SK-N-SH treated with all-trans-retinoic acid at 6 μM for 48 hours (cell line): ENCODE data around the gene FEN1.

Experiments
- ATAC-seq: fragments of 200-7000 bp; cut with Tn5 transposase; 3 replicates; pipeline ENCODE4 v1.9.1; 2020; ENCODE audit warnings: mild to moderate bottlenecking, moderate library complexity
- ARNTL ChIP-seq: fragments of 450-650 bp; formaldehyde crosslinking; IDR thresholded peaks from 2 replicates; pipeline ENCODE4 v1.5.0; 2020; ENCODE audit warnings: low read depth, mild to moderate bottlenecking, moderate library complexity, borderline replicate concordance
- CSDC2 ChIP-seq: fragments of 250-450 bp; sonication (Bioruptor Pico); IDR thresholded peaks from 2 replicates; pipeline ENCODE4 v1.5.0; 2020; ENCODE audit warnings: mild to moderate bottlenecking, moderate library complexity
- ESRRG ChIP-seq: fragments of 250-450 bp; sonication (Bioruptor Pico); IDR thresholded peaks from 2 replicates; pipeline ENCODE4 v1.6.1; 2021; ENCODE audit warnings: mild to moderate bottlenecking
- GLIS3 ChIP-seq: fragments of 250-450 bp; sonication (Bioruptor Pico); IDR thresholded peaks from 2 replicates; pipeline ENCODE4 v1.5.0; 2020; ENCODE audit warnings: mild to moderate bottlenecking, moderate library complexity
- ISL1 ChIP-seq: fragments of 250-450 bp; sonication (Bioruptor Pico); IDR thresholded peaks from 2 replicates; pipeline ENCODE4 v2.1.2; 2022; ENCODE audit warnings: mild to moderate bottlenecking, moderate library complexity
- OSR1 ChIP-seq: fragments of 250-450 bp; sonication (Bioruptor Pico); IDR thresholded peaks from 2 replicates; pipeline ENCODE4 v1.8.0; 2022; ENCODE audit warnings: moderate library complexity, mild to moderate bottlenecking, inconsistent platforms
- PPARA ChIP-seq: fragments of 250-450 bp; sonication (Bioruptor Pico); IDR thresholded peaks from 2 replicates; pipeline ENCODE4 v1.5.0; 2020; ENCODE audit warnings: mild to moderate bottlenecking, borderline replicate concordance
- SNAI2 ChIP-seq: fragments of 250-450 bp; sonication (Bioruptor Pico); IDR thresholded peaks from 2 replicates; pipeline ENCODE4 v1.5.0; 2020; ENCODE audit warnings: mild to moderate bottlenecking, moderate library complexity
- TCF4 ChIP-seq: fragments of 250-450 bp; sonication (Bioruptor Pico); IDR thresholded peaks from 2 replicates; pipeline ENCODE4 v1.8.0; 2021; ENCODE audit warnings: mild to moderate bottlenecking, moderate library complexity, borderline replicate concordance
- TOX ChIP-seq: fragments of 250-450 bp; sonication (Bioruptor Pico); IDR thresholded peaks from 2 replicates; pipeline ENCODE4 v1.8.0; 2021; ENCODE audit warnings: mild to moderate bottlenecking, moderate library complexity, borderline replicate concordance
- ZFP3 ChIP-seq: fragments of 250-450 bp; sonication (Bioruptor Pico); IDR thresholded peaks from 2 replicates; pipeline ENCODE4 v1.5.0; 2020; ENCODE audit warnings: mild to moderate bottlenecking, moderate library complexity
- ZFP30 ChIP-seq: fragments of 450-650 bp; formaldehyde crosslinking; IDR thresholded peaks from 2 replicates; pipeline ENCODE4 v1.5.0; 2022; ENCODE audit warnings: mild to moderate bottlenecking, moderate library complexity
- ZNF565 ChIP-seq: fragments of 450-650 bp; formaldehyde crosslinking; conservative IDR thresholded peaks from 2 replicates; pipeline ENCODE4 v1.5.0; 2020; ENCODE audit warnings: low read depth, mild to moderate bottlenecking, moderate library complexity
- ZNF70 ChIP-seq: fragments of 450-650 bp; formaldehyde crosslinking; IDR thresholded peaks from 2 replicates; pipeline ENCODE4 v1.5.0; 2020; ENCODE audit warnings: mild to moderate bottlenecking, moderate library complexity
- ZNF8 ChIP-seq: fragments of 450-650 bp; formaldehyde crosslinking; IDR thresholded peaks from 2 replicates; pipeline ENCODE4 v1.5.0; 2020; ENCODE audit warnings: mild to moderate bottlenecking, moderate library complexity
- TF ChIP-seq, protein P1 (sequence below): fragments of 250-450 bp; sonication (Bioruptor Pico); IDR thresholded peaks from 2 replicates; pipeline ENCODE4 v1.8.0; 2020; ENCODE audit warnings: mild to moderate bottlenecking, moderate library complexity, borderline replicate concordance
- TF ChIP-seq, protein P2 (sequence below): fragments of 250-450 bp; sonication (Bioruptor Pico); IDR thresholded peaks from 2 replicates; pipeline ENCODE4 v1.5.1; 2021; ENCODE audit warnings: mild to moderate bottlenecking, moderate library complexity
- TF ChIP-seq, protein P3 (sequence below): fragments of 250-450 bp; sonication (Bioruptor Pico); IDR thresholded peaks from 2 replicates; pipeline ENCODE4 v1.5.1; 2020; ENCODE audit warnings: low read depth, mild to moderate bottlenecking, moderate library complexity
- TF ChIP-seq, protein P4 (sequence below): fragments of 250-450 bp; sonication (Bioruptor Pico); IDR thresholded peaks from 2 replicates; pipeline ENCODE4 v1.8.0; 2021; ENCODE audit warnings: low read depth, mild to moderate bottlenecking, moderate library complexity, borderline replicate concordance

Gene FEN1

DNA sequence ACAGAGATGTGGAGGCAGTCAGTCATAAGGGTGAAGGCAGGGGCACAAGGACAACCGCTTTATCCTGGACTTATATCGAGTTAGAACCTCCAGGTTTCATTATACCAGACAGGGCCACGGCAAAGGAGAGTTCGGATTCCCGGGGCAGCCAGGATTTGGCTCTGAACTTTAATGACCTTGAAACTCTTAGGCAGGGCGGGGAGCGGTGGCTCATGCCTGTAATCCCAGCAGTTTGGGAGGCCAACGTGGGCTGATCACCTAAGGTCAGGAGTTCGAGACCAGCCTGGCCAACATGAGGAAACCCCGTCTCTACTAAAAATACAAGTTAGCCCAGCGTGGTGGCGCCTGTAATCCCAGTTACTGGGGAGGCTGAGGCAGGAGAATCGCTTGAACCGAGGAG lies 41.3 kb upstream of the FEN1 start (continued):
- TF ChIP-seq, protein P1, sequence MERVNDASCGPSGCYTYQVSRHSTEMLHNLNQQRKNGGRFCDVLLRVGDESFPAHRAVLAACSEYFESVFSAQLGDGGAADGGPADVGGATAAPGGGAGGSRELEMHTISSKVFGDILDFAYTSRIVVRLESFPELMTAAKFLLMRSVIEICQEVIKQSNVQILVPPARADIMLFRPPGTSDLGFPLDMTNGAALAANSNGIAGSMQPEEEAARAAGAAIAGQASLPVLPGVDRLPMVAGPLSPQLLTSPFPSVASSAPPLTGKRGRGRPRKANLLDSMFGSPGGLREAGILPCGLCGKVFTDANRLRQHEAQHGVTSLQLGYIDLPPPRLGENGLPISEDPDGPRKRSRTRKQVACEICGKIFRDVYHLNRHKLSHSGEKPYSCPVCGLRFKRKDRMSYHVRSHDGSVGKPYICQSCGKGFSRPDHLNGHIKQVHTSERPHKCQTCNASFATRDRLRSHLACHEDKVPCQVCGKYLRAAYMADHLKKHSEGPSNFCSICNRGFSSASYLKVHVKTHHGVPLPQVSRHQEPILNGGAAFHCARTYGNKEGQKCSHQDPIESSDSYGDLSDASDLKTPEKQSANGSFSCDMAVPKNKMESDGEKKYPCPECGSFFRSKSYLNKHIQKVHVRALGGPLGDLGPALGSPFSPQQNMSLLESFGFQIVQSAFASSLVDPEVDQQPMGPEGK (CRISPR knock-in tag), result no peak
- TF ChIP-seq ISL1 (CRISPR knock-in tag), result no peak
- TF ChIP-seq, protein P2, sequence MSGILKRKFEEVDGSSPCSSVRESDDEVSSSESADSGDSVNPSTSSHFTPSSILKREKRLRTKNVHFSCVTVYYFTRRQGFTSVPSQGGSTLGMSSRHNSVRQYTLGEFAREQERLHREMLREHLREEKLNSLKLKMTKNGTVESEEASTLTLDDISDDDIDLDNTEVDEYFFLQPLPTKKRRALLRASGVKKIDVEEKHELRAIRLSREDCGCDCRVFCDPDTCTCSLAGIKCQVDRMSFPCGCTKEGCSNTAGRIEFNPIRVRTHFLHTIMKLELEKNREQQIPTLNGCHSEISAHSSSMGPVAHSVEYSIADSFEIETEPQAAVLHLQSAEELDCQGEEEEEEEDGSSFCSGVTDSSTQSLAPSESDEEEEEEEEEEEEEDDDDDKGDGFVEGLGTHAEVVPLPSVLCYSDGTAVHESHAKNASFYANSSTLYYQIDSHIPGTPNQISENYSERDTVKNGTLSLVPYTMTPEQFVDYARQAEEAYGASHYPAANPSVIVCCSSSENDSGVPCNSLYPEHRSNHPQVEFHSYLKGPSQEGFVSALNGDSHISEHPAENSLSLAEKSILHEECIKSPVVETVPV, result no peak

DNA sequence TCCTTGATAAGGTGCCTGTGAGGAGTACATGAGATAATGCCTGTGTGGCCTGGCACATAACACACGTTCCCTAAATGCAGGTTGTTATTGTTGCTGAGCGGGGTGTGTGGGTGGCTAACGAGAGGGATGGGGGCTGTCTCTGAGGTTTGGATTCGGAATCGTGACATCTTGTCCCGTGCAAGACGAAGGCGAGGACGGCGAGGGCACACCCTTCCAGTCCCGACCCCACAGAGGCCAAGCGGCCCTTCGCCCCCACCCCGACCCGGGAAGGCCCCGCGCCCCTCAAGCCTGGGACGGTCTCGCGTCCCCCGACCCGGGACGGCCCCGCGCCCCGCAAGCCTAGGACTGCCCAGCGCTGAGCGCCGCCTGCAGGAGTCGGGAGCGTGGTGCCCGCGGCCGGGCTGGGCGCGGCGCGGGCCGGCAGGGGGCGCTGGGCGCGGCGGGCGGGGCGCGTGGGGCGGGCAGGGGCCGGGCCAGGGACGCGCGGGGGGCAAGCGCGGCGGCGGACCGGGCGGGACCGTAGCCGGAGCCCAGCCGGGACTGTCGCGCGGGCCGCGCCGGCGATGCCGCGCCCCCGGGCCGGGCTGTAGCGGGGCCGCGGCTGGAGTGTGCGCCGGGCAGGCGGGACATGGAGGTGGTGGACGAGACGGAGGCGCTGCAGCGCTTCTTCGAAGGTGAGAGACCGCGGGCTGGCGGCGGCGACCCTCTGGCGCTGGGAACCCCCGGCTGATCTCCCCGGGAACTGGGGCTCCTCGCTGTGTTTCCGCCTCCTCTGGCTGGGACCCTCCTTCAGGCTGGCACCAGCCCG lies 40.4 kb upstream of the FEN1 start, which contains the start of gene MYRF:
Gene MYRF, plus strand, starts transcription at position 520 of the 808 bp plus-strand sequence. Its CDS starts 109 bp downstream, at position 629.
- peak; percentile 74 for ATAC-seq
- TF ChIP-seq SNAI2, result no peak
- no peak for TF ChIP-seq ZFP30
- TF ChIP-seq, protein P2, result no peak
- TF ChIP-seq TOX (CRISPR knock-in tag), result no peak
- no peak for TF ChIP-seq TCF4
- TF ChIP-seq ZNF70 (CRISPR knock-in tag), result no peak
- TF ChIP-seq ESRRG (CRISPR knock-in tag), result no peak
- TF ChIP-seq PPARA (CRISPR knock-in tag), result no peak
- TF ChIP-seq GLIS3 (CRISPR knock-in tag), result no peak
- no peak for TF ChIP-seq ZNF565 (CRISPR knock-in tag)
- no peak for TF ChIP-seq ZNF8
- TF ChIP-seq ISL1 (CRISPR knock-in tag), result no peak
- TF ChIP-seq, protein P3, sequence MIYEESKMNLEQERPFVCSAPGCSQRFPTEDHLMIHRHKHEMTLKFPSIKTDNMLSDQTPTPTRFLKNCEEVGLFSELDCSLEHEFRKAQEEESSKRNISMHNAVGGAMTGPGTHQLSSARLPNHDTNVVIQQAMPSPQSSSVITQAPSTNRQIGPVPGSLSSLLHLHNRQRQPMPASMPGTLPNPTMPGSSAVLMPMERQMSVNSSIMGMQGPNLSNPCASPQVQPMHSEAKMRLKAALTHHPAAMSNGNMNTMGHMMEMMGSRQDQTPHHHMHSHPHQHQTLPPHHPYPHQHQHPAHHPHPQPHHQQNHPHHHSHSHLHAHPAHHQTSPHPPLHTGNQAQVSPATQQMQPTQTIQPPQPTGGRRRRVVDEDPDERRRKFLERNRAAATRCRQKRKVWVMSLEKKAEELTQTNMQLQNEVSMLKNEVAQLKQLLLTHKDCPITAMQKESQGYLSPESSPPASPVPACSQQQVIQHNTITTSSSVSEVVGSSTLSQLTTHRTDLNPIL, result no peak
- TF ChIP-seq CSDC2 (CRISPR knock-in tag), result no peak
- TF ChIP-seq, protein P1 (CRISPR knock-in tag), result no peak

DNA sequence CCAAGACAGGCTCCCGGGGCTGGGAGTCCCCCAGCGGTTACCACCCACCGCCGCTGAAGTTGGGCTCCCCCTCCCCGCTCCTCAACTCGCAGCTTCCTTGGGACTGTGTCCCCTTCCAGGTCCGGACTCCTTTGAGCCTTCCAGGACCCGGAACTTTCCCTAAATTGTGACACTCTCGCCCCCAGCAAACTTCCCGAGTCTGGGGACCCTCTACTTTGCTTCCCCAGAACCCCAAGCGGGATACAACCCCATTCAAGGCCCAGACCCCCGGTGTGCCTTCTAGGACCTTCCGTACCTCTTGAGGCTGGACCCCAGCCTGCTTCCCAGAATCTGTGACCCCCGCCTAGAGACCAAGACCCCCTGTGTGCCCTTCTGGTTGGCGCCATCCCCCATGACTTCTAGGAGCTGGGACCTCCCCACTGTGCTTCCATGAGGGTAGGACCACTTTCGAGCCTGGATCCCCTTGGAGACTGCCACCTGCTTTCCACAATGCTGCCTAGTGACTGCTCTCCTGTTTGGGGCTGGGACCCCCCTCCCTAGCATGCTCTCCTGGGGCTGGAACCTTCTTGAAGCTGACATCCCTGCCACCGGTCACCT lies 39.7 kb upstream of the FEN1 start:
- ATAC-seq, result no peak
- TF ChIP-seq CSDC2 (CRISPR knock-in tag), result no peak
- TF ChIP-seq, protein P2, result no peak
- no peak for TF ChIP-seq ZNF565 (CRISPR knock-in tag)
- no peak for TF ChIP-seq ESRRG (CRISPR knock-in tag)
- TF ChIP-seq ISL1 (CRISPR knock-in tag), result no peak
- no peak for TF ChIP-seq ZFP3 (CRISPR knock-in tag)
- TF ChIP-seq, protein P1 (CRISPR knock-in tag), result no peak
- TF ChIP-seq, protein P4, sequence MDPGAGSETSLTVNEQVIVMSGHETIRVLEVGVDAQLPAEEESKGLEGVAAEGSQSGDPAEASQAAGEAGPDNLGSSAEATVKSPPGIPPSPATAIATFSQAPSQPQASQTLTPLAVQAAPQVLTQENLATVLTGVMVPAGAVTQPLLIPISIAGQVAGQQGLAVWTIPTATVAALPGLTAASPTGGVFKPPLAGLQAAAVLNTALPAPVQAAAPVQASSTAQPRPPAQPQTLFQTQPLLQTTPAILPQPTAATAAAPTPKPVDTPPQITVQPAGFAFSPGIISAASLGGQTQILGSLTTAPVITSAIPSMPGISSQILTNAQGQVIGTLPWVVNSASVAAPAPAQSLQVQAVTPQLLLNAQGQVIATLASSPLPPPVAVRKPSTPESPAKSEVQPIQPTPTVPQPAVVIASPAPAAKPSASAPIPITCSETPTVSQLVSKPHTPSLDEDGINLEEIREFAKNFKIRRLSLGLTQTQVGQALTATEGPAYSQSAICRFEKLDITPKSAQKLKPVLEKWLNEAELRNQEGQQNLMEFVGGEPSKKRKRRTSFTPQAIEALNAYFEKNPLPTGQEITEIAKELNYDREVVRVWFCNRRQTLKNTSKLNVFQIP (CRISPR knock-in tag), result no peak
- TF ChIP-seq OSR1 (CRISPR knock-in tag), result no peak
- no peak for TF ChIP-seq ARNTL (CRISPR knock-in tag)
- no peak for TF ChIP-seq SNAI2
